Astrocyte (in vitro differentiated cells and primary cell): ENCODE data around the gene ENHO.

Experiments
- CTCF ChIP-seq: IDR thresholded peaks from 2 replicates; pipeline ENCODE4 v1.5.1; 2011; ENCODE audit warnings: low read depth, mild to moderate bottlenecking, inconsistent platforms, low read length, moderate library complexity; ENCODE audit not compliant: insufficient read depth
- EZH2 ChIP-seq: IDR thresholded peaks from 2 replicates; pipeline ENCODE4 v1.6.1; 2012; ENCODE audit warnings: mild to moderate bottlenecking, low read length, inconsistent platforms; ENCODE audit not compliant: insufficient read depth

GRCh38 chr9:34541540-34541939, 18.8 kb upstream of the ENHO start:
- TF ChIP-seq CTCF (no peak), EZH2 (no peak)
